HEK293 (cell line): Measurements from ENCODE around the gene PTPRG.

Source experiments
- CTCF ChIP-seq: fragments of 450-650 bp; formaldehyde crosslinking; IDR thresholded peaks from 2 replicates; pipeline ENCODE4 v1.5.1; 2016; ENCODE audit warnings: missing biosample characterization, missing genetic modification characterization
- GLIS2 ChIP-seq: fragments of 450-650 bp; formaldehyde crosslinking; IDR thresholded peaks from 2 replicates; pipeline ENCODE4 v1.5.1; 2016; ENCODE audit warnings: missing biosample characterization, missing genetic modification characterization
- ZNF302 ChIP-seq: fragments of 450-650 bp; formaldehyde crosslinking; IDR thresholded peaks from 2 replicates; pipeline ENCODE4 v1.5.1; 2016; ENCODE audit warnings: missing biosample characterization, missing genetic modification characterization, low read depth
- ZNF701 ChIP-seq: fragments of 450-650 bp; formaldehyde crosslinking; IDR thresholded peaks from 2 replicates; pipeline ENCODE4 v1.5.1; 2016; ENCODE audit warnings: missing biosample characterization, missing genetic modification characterization
- ZNF704 ChIP-seq: fragments of 450-650 bp; formaldehyde crosslinking; IDR thresholded peaks from 2 replicates; pipeline ENCODE4 v1.5.1; 2016; ENCODE audit warnings: missing biosample characterization, missing genetic modification characterization

GRCh38 chr3:61974662-61975061 lies 413.3 kb downstream of the PTPRG start:
- no peak for TF ChIP-seq CTCF
- TF ChIP-seq ZNF704 (tag by site-specific recombination): no peak
- no peak for TF ChIP-seq GLIS2
- TF ChIP-seq ZNF701 (tag by site-specific recombination): no peak
- TF ChIP-seq ZNF302: no peak
